Measurements from ENCODE around the gene ZCCHC14. TPM values are rescaled to one million over a fixed set of nuclear protein-coding genes. Genes with fewer than 3 reads are reported as not detected.
"Not testable (repeated sequence)": the region's sequence is repeated elsewhere in the genome, so short reads cannot be mapped to it uniquely, and the experiment has no call there.

The ZCCHC14 gene
- total and polyA plus RNA-seq, 4 donors = 6.6 to 42.5 (median 27.8) TPM

DNA sequence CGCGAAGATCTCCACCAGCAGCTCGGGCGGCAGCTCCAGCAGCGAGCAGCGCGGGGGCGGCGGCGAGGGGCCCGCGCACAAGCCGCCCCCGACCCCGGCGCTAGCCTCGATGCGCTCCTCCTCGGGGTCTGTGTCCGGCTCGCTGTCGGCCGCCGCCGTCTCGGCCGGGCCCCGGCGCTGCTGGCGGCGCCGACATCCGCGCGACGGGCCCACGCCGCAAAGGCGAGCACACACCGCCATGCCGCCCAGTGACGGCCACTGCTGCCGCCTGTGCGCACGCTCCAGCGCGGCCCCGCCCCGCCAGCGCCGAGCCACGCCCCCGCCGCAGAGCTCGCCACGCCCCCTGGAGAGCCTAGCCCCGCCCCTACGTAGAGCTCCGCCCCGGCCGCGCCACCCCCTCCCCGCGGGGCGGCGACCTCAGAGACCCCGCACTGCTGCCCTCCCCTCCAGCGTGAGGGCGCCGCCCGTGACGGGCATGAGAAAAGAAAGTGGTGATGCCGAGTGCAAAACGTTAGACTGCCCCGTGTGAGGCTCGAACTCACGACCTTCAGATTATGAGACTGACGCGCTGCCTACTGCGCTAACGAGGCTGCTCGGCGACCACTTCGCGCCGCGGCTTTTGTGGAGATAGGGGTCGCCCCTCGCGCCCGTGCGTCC lies 109.2 kb downstream of the ZCCHC14 start, which contains the start of gene FBXO31:
TSS of gene FBXO31 (minus strand) at position 272 of the 657 bp plus-strand sequence. CDS start at position 240, 32 bp downstream.
- Histone ChIP-seq H3K9me3 (ENCODE audit: control insufficient read depth, low read length) (no peaks in the 10 kb centered on the region), H3K4me1 (ENCODE audit: control insufficient read depth in 1 of 2, insufficient read depth in 2 of 2, low read length in 2 of 2) (peaks cover 0 to 6% of the 10 kb centered on the region in 2 donors), H3K27ac (ENCODE audit: low read depth in 1 of 2, low read length in 2 of 2) (peak within 1 kb of the TSS; percentile 51 to 85), H3K4me3 (ENCODE audit: low read length in 2 of 2) (peak within 1 kb of the TSS; percentile 76 to 91), H3K27me3 (ENCODE audit: control insufficient read depth in 1 of 2, insufficient read depth in 2 of 2, low read length in 1 of 2) (no peaks in the 10 kb centered on the region), H3K36me3 (ENCODE audit: control insufficient read depth in 1 of 2, insufficient read depth in 2 of 2, low read length in 1 of 2) (no peaks in the 10 kb centered on the region)
- ATAC-seq (ENCODE audit: low FRiP score) (peak; percentile 94), DNase-seq (peak; percentile 89 to 96)
- intact Hi-C loops (cut with DNase I) = loop anchor here (5.0 to 10.0 kb wide), 4 partner anchors 66 to 826 kb away; partner anchors contain the start of genes C16orf95 (in 2 of the 2), FOXC2 (in 1 of the 2) and MTHFSD (in 1 of the 2)
- WGBS, 2 donors = 0% methylated on average over 72 to 92 of the region's 92 CpGs

DNA sequence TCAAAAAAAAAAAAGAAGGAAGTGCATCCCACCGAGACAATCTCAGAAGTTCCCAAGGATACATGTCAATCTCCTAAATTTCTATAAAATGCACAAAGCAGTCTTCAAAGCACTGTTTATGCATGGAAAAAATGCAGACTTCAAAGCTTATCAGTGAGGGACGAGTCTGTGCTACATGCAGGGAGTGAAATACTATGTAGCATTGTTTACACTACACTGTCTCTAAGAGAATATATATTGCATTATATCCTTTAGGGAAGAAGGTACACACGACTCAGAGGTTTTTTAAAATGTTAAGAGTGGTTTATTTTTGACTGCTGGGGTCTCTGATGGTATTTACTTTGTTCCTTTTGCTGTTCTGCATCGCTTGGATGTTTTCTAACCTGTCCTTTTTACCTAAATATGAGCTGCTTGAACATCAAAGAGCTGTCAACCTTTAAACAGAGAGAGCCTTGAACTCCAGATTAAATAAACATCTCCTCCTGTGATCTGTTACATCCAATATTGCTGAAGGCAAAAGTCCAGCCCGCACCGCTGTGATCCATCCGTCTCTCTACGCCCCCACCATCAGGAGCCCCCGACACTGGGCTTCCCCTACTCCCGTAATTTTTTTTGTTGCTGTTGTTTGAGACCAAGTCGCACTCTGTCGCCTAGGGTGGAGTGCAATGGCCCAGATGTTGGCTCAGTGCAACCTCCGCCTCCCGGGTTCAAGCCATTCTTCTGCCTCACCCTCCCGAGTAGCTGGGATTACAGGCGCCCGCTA lies 110.6 kb downstream of the ZCCHC14 start:
- no peaks in the 10 kb centered on the region for H3K36me3 ChIP-seq (ENCODE audit: control insufficient read depth in 1 of 2, insufficient read depth in 2 of 2, low read length in 1 of 2)
- peak in 1 of 2 donors; percentile 73 for DNase-seq
- peak overlapping the region; percentile 6 to 76 for H3K4me3 ChIP-seq (ENCODE audit: low read length in 2 of 2)
- H3K27me3 ChIP-seq (ENCODE audit: control insufficient read depth in 1 of 2, insufficient read depth in 2 of 2, low read length in 1 of 2) = no peaks in the 10 kb centered on the region
- no peaks in the 10 kb centered on the region for H3K9me3 ChIP-seq (ENCODE audit: control insufficient read depth, low read length)
- no peak for ATAC-seq (ENCODE audit: low FRiP score)
- H3K27ac ChIP-seq (ENCODE audit: low read depth in 1 of 2, low read length in 2 of 2) = peak overlapping the region in 1 of 2 donors; percentile 42
- intact Hi-C loops (cut with DNase I) = loop anchor here (5.0 to 10.0 kb wide), 4 partner anchors 65 to 825 kb away; partner anchors contain the start of genes C16orf95 (in 2 of the 2), FOXC2 (in 1 of the 2) and MTHFSD (in 1 of the 2)
- WGBS, 2 donors = 13 to 14% methylated on average over 17 of the region's 17 CpGs
- peaks cover 0 to 2% of the 10 kb centered on the region in 2 donors for H3K4me1 ChIP-seq (ENCODE audit: control insufficient read depth in 1 of 2, insufficient read depth in 2 of 2, low read length in 2 of 2)

DNA sequence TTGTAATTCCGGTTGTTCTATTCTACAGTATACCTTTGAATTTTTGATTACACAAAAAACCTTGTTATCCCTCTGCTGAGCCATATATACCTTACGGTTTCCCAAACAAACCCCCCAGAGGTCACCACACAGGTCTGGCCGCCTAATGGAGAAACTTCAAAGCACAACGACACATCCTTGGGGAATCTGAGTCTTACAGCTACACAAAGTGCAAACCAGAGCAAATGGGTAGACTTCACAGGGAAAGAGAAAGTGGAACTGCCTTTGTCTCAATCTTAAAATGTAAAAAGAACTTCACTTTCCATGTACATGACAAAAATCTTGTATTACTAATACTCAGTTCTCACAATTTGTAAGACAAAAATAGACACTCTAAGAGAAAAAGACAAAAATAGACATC lies 111.9 kb downstream of the ZCCHC14 start:
- H3K9me3 ChIP-seq (ENCODE audit: control insufficient read depth, low read length) = no peaks in the 10 kb centered on the region
- DNase-seq (peak in 1 of 2 donors; percentile 8), ATAC-seq (ENCODE audit: low FRiP score) (no peak)
- H3K4me3 ChIP-seq (ENCODE audit: low read length in 2 of 2) = no peak overlapping the region
- no peaks in the 10 kb centered on the region for H3K36me3 ChIP-seq (ENCODE audit: control insufficient read depth in 1 of 2, insufficient read depth in 2 of 2, low read length in 1 of 2)
- 18 to 27% methylated on average over 4 of the region's 4 CpGs for WGBS, 2 donors
- intact Hi-C loops (cut with DNase I) = loop anchor here (5.0 to 10.0 kb wide), 4 partner anchors 64 to 824 kb away; partner anchors contain the start of genes C16orf95 (in 2 of the 2), FOXC2 (in 1 of the 2) and MTHFSD (in 1 of the 2)
- peaks cover 0 to 2% of the 10 kb centered on the region in 2 donors for H3K4me1 ChIP-seq (ENCODE audit: control insufficient read depth in 1 of 2, insufficient read depth in 2 of 2, low read length in 2 of 2)
- peak overlapping the region in 1 of 2 donors; percentile 53 for H3K27ac ChIP-seq (ENCODE audit: low read depth in 1 of 2, low read length in 2 of 2)
- no peaks in the 10 kb centered on the region for H3K27me3 ChIP-seq (ENCODE audit: control insufficient read depth in 1 of 2, insufficient read depth in 2 of 2, low read length in 1 of 2)

GRCh38 chr16:87380403-87380802 lies 112.4 kb downstream of the ZCCHC14 start:
- Histone ChIP-seq H3K36me3 (ENCODE audit: control insufficient read depth in 1 of 2, insufficient read depth in 2 of 2, low read length in 1 of 2) (no peaks in the 10 kb centered on the region), H3K9me3 (ENCODE audit: control insufficient read depth, low read length) (no peaks in the 10 kb centered on the region), H3K4me3 (ENCODE audit: low read length in 2 of 2) (no peak overlapping the region), H3K4me1 (ENCODE audit: control insufficient read depth in 1 of 2, insufficient read depth in 2 of 2, low read length in 2 of 2) (peaks cover 0 to 2% of the 10 kb centered on the region in 2 donors), H3K27me3 (ENCODE audit: control insufficient read depth in 1 of 2, insufficient read depth in 2 of 2, low read length in 1 of 2) (no peaks in the 10 kb centered on the region), H3K27ac (ENCODE audit: low read depth in 1 of 2, low read length in 2 of 2) (peak overlapping the region in 1 of 2 donors; percentile 17)
- ATAC-seq (ENCODE audit: low FRiP score) (no peak), DNase-seq (peak in 1 of 2 donors; percentile 16)
- 79% methylated on average over 10 of the region's 10 CpGs for WGBS, 2 donors
- intact Hi-C loops (cut with DNase I) = loop anchor here (5.0 to 10.0 kb wide), 4 partner anchors 63 to 823 kb away; partner anchors contain the start of genes C16orf95 (in 2 of the 2), FOXC2 (in 1 of the 2) and MTHFSD (in 1 of the 2)

DNA sequence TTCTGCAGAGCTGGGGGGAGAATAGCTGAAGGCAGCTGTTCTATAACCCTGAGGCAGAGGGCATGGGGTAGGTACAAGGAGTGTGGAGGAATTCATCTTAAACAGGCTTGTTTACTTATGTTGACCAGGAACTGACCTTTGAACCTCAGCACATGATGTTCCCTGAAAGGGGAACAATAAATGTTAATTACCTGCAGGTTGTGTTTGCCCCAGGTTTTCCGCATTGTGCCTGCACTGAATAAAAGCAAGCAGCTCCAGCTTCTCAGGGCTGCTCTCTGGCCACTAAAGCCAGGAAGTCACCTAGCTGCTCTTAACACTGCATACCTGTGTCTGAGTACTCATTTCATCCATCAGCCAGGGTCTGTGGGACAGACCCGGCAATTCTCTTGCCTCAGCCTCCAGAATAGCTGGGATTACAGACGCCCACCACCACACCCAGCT lies 113.5 kb downstream of the ZCCHC14 start:
- intact Hi-C loops (cut with DNase I); H3K9me3 ChIP-seq (ENCODE audit: control insufficient read depth, low read length); H3K27ac ChIP-seq (ENCODE audit: low read depth in 1 of 2, low read length in 2 of 2); H3K27me3 ChIP-seq (ENCODE audit: control insufficient read depth in 1 of 2, insufficient read depth in 2 of 2, low read length in 1 of 2); H3K4me3 ChIP-seq (ENCODE audit: low read length in 2 of 2); H3K4me1 ChIP-seq (ENCODE audit: control insufficient read depth in 1 of 2, insufficient read depth in 2 of 2, low read length in 2 of 2); H3K36me3 ChIP-seq (ENCODE audit: control insufficient read depth in 1 of 2, insufficient read depth in 2 of 2, low read length in 1 of 2); ATAC-seq (ENCODE audit: low FRiP score): not testable (repeated sequence)
- 90 to 95% methylated on average over 3 of the region's 3 CpGs for WGBS, 2 donors
- DNase-seq = peak in 1 of 2 donors; percentile 32

DNA sequence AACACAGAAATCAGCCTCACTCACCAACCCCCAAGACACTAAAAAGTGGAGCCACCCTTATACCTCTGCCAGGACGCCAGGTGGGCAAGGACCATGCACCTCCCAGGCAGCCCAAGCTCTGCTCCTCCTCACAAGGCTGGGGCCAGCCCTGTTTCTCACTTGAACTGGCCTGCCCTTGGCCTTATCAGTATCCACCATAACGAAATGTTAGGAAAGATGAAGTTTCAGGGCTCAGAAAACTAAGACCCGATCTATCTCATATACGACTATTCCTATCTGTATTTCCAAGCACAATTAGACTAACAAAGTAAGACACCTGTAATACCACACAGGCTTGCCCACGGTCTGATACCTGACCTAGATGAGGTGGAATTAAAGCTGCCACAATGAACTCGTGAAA lies 116.2 kb downstream of the ZCCHC14 start:
- H3K27ac ChIP-seq (ENCODE audit: low read depth in 1 of 2, low read length in 2 of 2) = no peak overlapping the region
- 94 to 95% methylated on average over 6 of the region's 6 CpGs for WGBS, 2 donors

DNA sequence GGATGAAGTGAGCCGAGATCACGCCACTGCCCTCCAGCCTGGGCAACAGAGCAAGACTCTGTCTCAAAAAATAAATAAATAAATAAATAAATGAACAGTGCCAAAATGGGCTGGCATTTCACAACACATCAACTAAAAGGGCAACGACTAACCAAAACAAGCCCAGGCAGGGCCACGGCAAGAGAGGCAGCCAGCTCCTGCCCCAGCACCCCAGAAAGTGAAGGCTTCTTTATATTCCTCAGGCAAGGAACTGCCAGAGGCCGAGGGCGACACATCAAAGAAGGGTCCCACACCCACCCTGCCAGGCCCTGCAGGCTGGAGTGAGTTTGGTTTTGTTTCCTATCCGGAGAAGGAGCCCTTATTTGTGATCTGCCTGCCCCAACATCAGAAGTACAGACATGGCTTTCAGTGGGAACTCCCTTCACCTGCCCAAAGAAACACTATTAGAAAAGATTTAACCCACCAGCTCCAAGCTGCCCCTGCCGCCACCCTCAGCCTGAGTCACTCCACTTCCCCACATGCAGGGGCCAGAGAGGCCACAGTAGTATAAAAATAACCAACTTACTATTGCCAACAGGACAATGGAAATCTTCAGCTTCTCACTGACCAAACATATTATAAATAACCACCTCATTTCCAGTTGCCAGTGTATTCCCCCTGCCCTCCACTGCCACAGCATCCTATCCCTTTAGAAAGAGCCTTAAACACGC lies 117.2 kb downstream of the ZCCHC14 start:
- no peaks in the 10 kb centered on the region for H3K4me1 ChIP-seq (ENCODE audit: control insufficient read depth in 1 of 2, insufficient read depth in 2 of 2, low read length in 2 of 2)
- H3K36me3 ChIP-seq (ENCODE audit: control insufficient read depth in 1 of 2, insufficient read depth in 2 of 2, low read length in 1 of 2) = no peaks in the 10 kb centered on the region
- intact Hi-C loops (cut with DNase I) = no loop called here
- H3K4me3 ChIP-seq (ENCODE audit: low read length in 2 of 2) = no peak overlapping the region
- peak in 1 of 2 donors; percentile 50 for DNase-seq
- 63 to 66% methylated on average over 9 of the region's 9 CpGs for WGBS, 2 donors
- H3K9me3 ChIP-seq (ENCODE audit: control insufficient read depth, low read length) = no peaks in the 10 kb centered on the region
- H3K27ac ChIP-seq (ENCODE audit: low read depth in 1 of 2, low read length in 2 of 2) = no peak overlapping the region
- no peaks in the 10 kb centered on the region for H3K27me3 ChIP-seq (ENCODE audit: control insufficient read depth in 1 of 2, insufficient read depth in 2 of 2, low read length in 1 of 2)
- no peak for ATAC-seq (ENCODE audit: low FRiP score)

More for the DNA sequence above, 116.2 kb downstream of the ZCCHC14 start:
- no peaks in the 10 kb centered on the region for H3K36me3 ChIP-seq (ENCODE audit: control insufficient read depth in 1 of 2, insufficient read depth in 2 of 2, low read length in 1 of 2)
- no peak for ATAC-seq (ENCODE audit: low FRiP score)
- no peaks in the 10 kb centered on the region for H3K9me3 ChIP-seq (ENCODE audit: control insufficient read depth, low read length)
- peak in 1 of 2 donors; percentile 42 for DNase-seq
- H3K4me3 ChIP-seq (ENCODE audit: low read length in 2 of 2) = no peak overlapping the region
- H3K27me3 ChIP-seq (ENCODE audit: control insufficient read depth in 1 of 2, insufficient read depth in 2 of 2, low read length in 1 of 2) = no peaks in the 10 kb centered on the region
- peaks cover 0 to 2% of the 10 kb centered on the region in 2 donors for H3K4me1 ChIP-seq (ENCODE audit: control insufficient read depth in 1 of 2, insufficient read depth in 2 of 2, low read length in 2 of 2)
- intact Hi-C loops (cut with DNase I) = no loop called here

DNA sequence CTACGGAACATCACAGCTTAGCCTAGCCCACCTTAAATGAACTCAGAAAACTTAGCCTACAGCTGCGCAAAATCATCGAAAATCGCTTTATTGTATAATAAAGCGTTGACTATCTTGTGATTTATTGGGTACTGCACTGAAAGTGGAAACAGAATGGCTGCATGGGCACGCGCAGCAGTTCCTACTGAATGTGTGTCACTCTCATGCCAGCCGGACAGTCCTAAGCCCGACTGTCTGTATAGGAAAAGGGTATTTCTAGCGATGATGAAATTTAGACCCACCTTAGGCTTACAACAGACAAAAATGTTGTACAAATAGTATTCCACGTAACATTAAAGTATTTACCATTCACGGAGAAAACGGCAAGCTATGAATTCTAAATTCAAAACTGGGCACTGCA lies 118.5 kb downstream of the ZCCHC14 start:
- Histone ChIP-seq H3K4me1 (ENCODE audit: control insufficient read depth in 1 of 2, insufficient read depth in 2 of 2, low read length in 2 of 2) (no peaks in the 10 kb centered on the region), H3K9me3 (ENCODE audit: control insufficient read depth, low read length) (no peaks in the 10 kb centered on the region), H3K27ac (ENCODE audit: low read depth in 1 of 2, low read length in 2 of 2) (no peak overlapping the region), H3K4me3 (ENCODE audit: low read length in 2 of 2) (no peak overlapping the region), H3K36me3 (ENCODE audit: control insufficient read depth in 1 of 2, insufficient read depth in 2 of 2, low read length in 1 of 2) (no peaks in the 10 kb centered on the region), H3K27me3 (ENCODE audit: control insufficient read depth in 1 of 2, insufficient read depth in 2 of 2, low read length in 1 of 2) (no peaks in the 10 kb centered on the region)
- 90 to 93% methylated on average over 13 of the region's 13 CpGs for WGBS, 2 donors
- peak in 1 of 2 donors; percentile 33 for DNase-seq
- ATAC-seq (ENCODE audit: low FRiP score) = no peak
- intact Hi-C loops (cut with DNase I) = no loop called here

All from aorta (tissue), 5 donors.